Activated CD8-positive, alpha-beta memory T cell treated with anti-CD3 and anti-CD28 coated beads for 1 hour (primary cell): ENCODE measurements around the gene DENND4A.
"Not testable (repeated sequence)": the region's sequence is repeated elsewhere in the genome, so short reads cannot be mapped to it uniquely, and the experiment has no call there.

Experiments
- DNase-seq, 2 donors: peaks; one replicate each; pipeline ENCODE4 v3.0.0-alpha.2; 2020; ENCODE audit warnings: low read depth in 1 of 2; ENCODE audit errors: extremely low read depth in 1 of 2

The DENND4A gene

GRCh38 chr15:65819563-65819960 is 27.5 kb upstream of the DENND4A start:
- DNase-seq = no peak

- no peak for DNase-seq
These were observed 27.0 kb upstream of the DENND4A start for GRCh38 chr15:65818927-65819562.

- DNase-seq = no peak
These were observed 24.3 kb upstream of the DENND4A start for GRCh38 chr15:65816441-65816840.

- DNase-seq = not testable (repeated sequence)
These were observed 23.9 kb upstream of the DENND4A start for GRCh38 chr15:65816008-65816407.

GRCh38 chr15:65814271-65814670 is 22.2 kb upstream of the DENND4A start:
- not testable (repeated sequence) for DNase-seq

GRCh38 chr15:65812916-65813315 is 20.8 kb upstream of the DENND4A start:
- no peak for DNase-seq

- no peak for DNase-seq
These were observed 20.4 kb upstream of the DENND4A start for GRCh38 chr15:65812467-65812866.

- DNase-seq = no peak
These were observed 19.7 kb upstream of the DENND4A start for GRCh38 chr15:65811835-65812234.

GRCh38 chr15:65811011-65811733 is 19.1 kb upstream of the DENND4A start:
- not testable (repeated sequence) for DNase-seq

- no peak for DNase-seq
These were observed 14.3 kb upstream of the DENND4A start for GRCh38 chr15:65806397-65806796.

- no peak for DNase-seq
These were observed 13.1 kb upstream of the DENND4A start for GRCh38 chr15:65805019-65805745.

GRCh38 chr15:65804252-65804931 is 12.3 kb upstream of the DENND4A start:
- DNase-seq = no peak

- no peak for DNase-seq
These were observed 9.2 kb upstream of the DENND4A start for GRCh38 chr15:65801229-65801805.

GRCh38 chr15:65796610-65797078 is 4.6 kb upstream of the DENND4A start:
- no peak for DNase-seq

- no peak for DNase-seq
These were observed 3.6 kb upstream of the DENND4A start for GRCh38 chr15:65795663-65796216.

GRCh38 chr15:65793818-65794104 is 1.7 kb upstream of the DENND4A start:
- no peak for DNase-seq

GRCh38 chr15:65792988-65793817 is 1.1 kb upstream of the DENND4A start:
- DNase-seq = no peak

- DNase-seq = peak; percentile 16 to 17
These were observed 557 bp downstream of the DENND4A start for GRCh38 chr15:65791335-65792137.

GRCh38 chr15:65790694-65791334 is 1.3 kb downstream of the DENND4A start:
- DNase-seq = no peak
